OCI-LY7 (cell line): ENCODE results near the gene XRN2. TPM values are rescaled to one million over a fixed set of nuclear protein-coding genes. Genes with fewer than 3 reads are reported as not detected.
"Not testable (repeated sequence)": the region's sequence is repeated elsewhere in the genome, so short reads cannot be mapped to it uniquely, and the experiment has no call there.

Experiments used
- BruUV-seq: library from RNA; stranded (reverse); fragments of 400-500 nt; replicated peaks from 2 replicates; lab custom pipeline; 2021; lab: Mats Ljungman, UMichigan
- CTCF ChIA-PET: fragments of 300-600 bp; sonication (Branson Sonifier 250); formaldehyde crosslinking; loops from one replicate; lab custom pipeline; 2022; ENCODE audit warnings: antibody characterized with exemption; ENCODE audit not compliant: unreplicated experiment; lab: Charles Lee
- POLR2A ChIA-PET: fragments of 300-600 bp; sonication (Branson Sonifier 250); formaldehyde crosslinking; loops from one replicate; lab custom pipeline; 2022; ENCODE audit warnings: antibody characterized with exemption; lab: Charles Lee
- DNase-seq: peaks from one replicate; pipeline ENCODE4 v3.0.0-alpha.2; 2015; ENCODE audit warnings: low spot score
- H2AFZ ChIP-seq: fragments of 200-600 bp; sonication (generic), shearing (Covaris generic); 2 replicates; pipeline ENCODE4 v1.6.1; 2014; ENCODE audit warnings: mild to moderate bottlenecking, antibody characterized with exemption, low read length, moderate library complexity
- H3K27ac ChIP-seq: fragments of 200-600 bp; sonication (generic); 2 replicates; pipeline ENCODE4 v1.5.1; 2014; ENCODE audit warnings: mixed run types, low read depth, mild to moderate bottlenecking, moderate library complexity, low read length, inconsistent platforms; ENCODE audit not compliant: poor library complexity, severe bottlenecking
- H3K36me3 ChIP-seq: fragments of 200-600 bp; sonication (generic); 2 replicates; pipeline ENCODE4 v1.6.1; 2014; ENCODE audit warnings: mild to moderate bottlenecking, antibody characterized with exemption, low read length, moderate library complexity, mixed read lengths; ENCODE audit not compliant: insufficient read depth
- H3K4me1 ChIP-seq: fragments of 200-600 bp; sonication (generic); 2 replicates; pipeline ENCODE4 v1.5.1; 2014; ENCODE audit warnings: mild to moderate bottlenecking, low read length; ENCODE audit not compliant: insufficient read depth, poor library complexity, severe bottlenecking
- H3K4me2 ChIP-seq: fragments of 200-600 bp; sonication (generic); 2 replicates; pipeline ENCODE4 v1.6.1; 2014; ENCODE audit warnings: mild to moderate bottlenecking, low read length
- H3K4me3 ChIP-seq: fragments of 200-600 bp; sonication (generic); 2 replicates; pipeline ENCODE4 v1.5.1; 2014; ENCODE audit warnings: mild to moderate bottlenecking, low read depth, low read length; ENCODE audit not compliant: poor library complexity, severe bottlenecking
- H3K79me2 ChIP-seq: fragments of 200-600 bp; sonication (generic); 2 replicates; pipeline ENCODE4 v1.6.1; 2016; ENCODE audit warnings: low read depth, mild to moderate bottlenecking, low read length, moderate library complexity, mixed read lengths; ENCODE audit not compliant: insufficient read depth
- H3K9me2 ChIP-seq: fragments of 200-600 bp; sonication (generic); 2 replicates; pipeline ENCODE4 v1.6.1; 2016; ENCODE audit warnings: mild to moderate bottlenecking, low read length, mixed read lengths; ENCODE audit not compliant: insufficient read depth
- H3K9me3 ChIP-seq: fragments of 200-600 bp; sonication (generic); 2 replicates; pipeline ENCODE4 v1.6.1; 2014; ENCODE audit warnings: mild to moderate bottlenecking, mixed run types, low read length, mixed read lengths
- H4K20me1 ChIP-seq: fragments of 200-600 bp; sonication (generic); 2 replicates; pipeline ENCODE4 v1.6.1; 2014; ENCODE audit warnings: mild to moderate bottlenecking, antibody characterized with exemption, low read length, moderate library complexity, mixed read lengths; ENCODE audit not compliant: insufficient read depth
- CTCF ChIP-seq: fragments of 200-600 bp; sonication (generic); conservative IDR thresholded peaks from 2 replicates; pipeline ENCODE4 v1.5.1; 2014; ENCODE audit warnings: mild to moderate bottlenecking, antibody characterized with exemption, low read length, moderate library complexity, mixed read lengths
- EZH2phosphoT487 ChIP-seq: fragments of 200-600 bp; sonication (generic); IDR thresholded peaks from 2 replicates; pipeline ENCODE4 v1.6.1; 2018; ENCODE audit warnings: low read depth, borderline replicate concordance, mild to moderate bottlenecking, mixed run types, antibody characterized with exemption, low read length, moderate library complexity, mixed read lengths
- intact Hi-C: fragments of 100-400 bp; cut with micrococcal nuclease; formaldehyde crosslinking; loops from one replicate; pipeline ENCODE4 v1.10.0; 2022; ENCODE audit not compliant: unreplicated experiment
- total RNA-seq, 2 experiments: library from RNA; depleted of rRNA in 1 of 2; stranded (reverse); fragments of >200 nt in 1 of 2; shearing (Covaris generic) in 1 of 2; gene quantifications; 2 replicates each; pipeline ENCODE4 v1.2.3, GENCODE V29; 2014 to 2022

Gene XRN2
- total RNA-seq, 2 experiments from 2014 or later, result 47.9 to 50.3 TPM

GRCh38 chr20:21361266-21361665 lies 58.1 kb downstream of the XRN2 start:
- POLR2A ChIA-PET, result interaction anchor here (0.7 kb wide), 1 partner anchor 131 kb away, joined by 3 read pairs; no protein-coding TSS in a partner anchor

GRCh38 chr20:21364413-21364812 lies 61.3 kb downstream of the XRN2 start:
- H3K27ac ChIP-seq, result no peak overlapping the region
- ChIA-PET POLR2A (interaction anchor here (0.6 to 1.0 kb wide), 4 partner anchors 21 to 696 kb away, joined by 3 to 5 read pairs (median 4); no protein-coding TSS in a partner anchor), CTCF (no interaction called here)
- no peaks in the 10 kb centered on the region for H3K9me2 ChIP-seq
- H3K9me3 ChIP-seq, result no peaks in the 10 kb centered on the region
- H3K4me3 ChIP-seq, result no peak overlapping the region
- H2AFZ ChIP-seq, result no peak overlapping the region
- no peak for TF ChIP-seq EZH2phosphoT487
- BruUV-seq, result no TSS peak
- no peak overlapping the region for H3K4me2 ChIP-seq
- intact Hi-C loops, result no loop called here
- DNase-seq, result no peak
- no peaks in the 10 kb centered on the region; the same call in 1 of the 2 replicates for H4K20me1 ChIP-seq
- H3K36me3 ChIP-seq, result peaks cover 90% of the 10 kb centered on the region
- no peaks in the 10 kb centered on the region for H3K79me2 ChIP-seq
- no peaks in the 10 kb centered on the region for H3K4me1 ChIP-seq

More at GRCh38 chr20:21361266-21361665, 58.1 kb downstream of the XRN2 start:
- Histone ChIP-seq H3K9me2 (no peaks in the 10 kb centered on the region), H3K4me2 (no peak overlapping the region), H3K4me1 (no peaks in the 10 kb centered on the region), H3K27ac (no peak overlapping the region), H2AFZ (no peak overlapping the region), H3K9me3 (no peaks in the 10 kb centered on the region), H3K4me3 (no peak overlapping the region), H3K36me3 (peaks cover 91% of the 10 kb centered on the region), H3K79me2 (no peaks in the 10 kb centered on the region), H4K20me1 (no peaks in the 10 kb centered on the region)
- intact Hi-C loops, result no loop called here
- no peak for DNase-seq
- no peak for TF ChIP-seq EZH2phosphoT487
- TF ChIP-seq CTCF, result no peak
- no TSS peak for BruUV-seq
- CTCF ChIA-PET, result no interaction called here

- no peaks in the 10 kb centered on the region for H3K79me2 ChIP-seq
- DNase-seq, result no peak
- no peak overlapping the region for H3K4me2 ChIP-seq
- intact Hi-C loops, result no loop called here
- CTCF ChIA-PET, result no interaction called here
- POLR2A ChIA-PET, result interaction anchor here (1.5 kb wide), 1 partner anchor 64 kb away, joined by 4 read pairs; no protein-coding TSS in a partner anchor
- no peaks in the 10 kb centered on the region for H3K9me3 ChIP-seq
- H3K9me2 ChIP-seq, result no peaks in the 10 kb centered on the region
- H4K20me1 ChIP-seq, result no peaks in the 10 kb centered on the region; the same call in 1 of the 2 replicates
- H3K4me1 ChIP-seq, result no peaks in the 10 kb centered on the region
- H3K4me3 ChIP-seq, result no peak overlapping the region
- H3K36me3 ChIP-seq, result peaks cover 88% of the 10 kb centered on the region
- TF ChIP-seq CTCF, result no peak
- no peak for TF ChIP-seq EZH2phosphoT487
- no peak overlapping the region for H3K27ac ChIP-seq
- no peak overlapping the region for H2AFZ ChIP-seq
- no TSS peak for BruUV-seq
These were observed 62.6 kb downstream of the XRN2 start for GRCh38 chr20:21365771-21366170.

- POLR2A ChIA-PET, result interaction anchor here (1.5 kb wide), 1 partner anchor 64 kb away, joined by 4 read pairs; no protein-coding TSS in a partner anchor
- H4K20me1 ChIP-seq, H3K4me3 ChIP-seq, H2AFZ ChIP-seq, BruUV-seq, H3K4me2 ChIP-seq, H3K9me3 ChIP-seq, intact Hi-C loops, H3K79me2 ChIP-seq, H3K27ac ChIP-seq, H3K9me2 ChIP-seq, DNase-seq, CTCF ChIA-PET, H3K4me1 ChIP-seq: not testable (repeated sequence)
- H3K36me3 ChIP-seq, result peaks cover 88% of the 10 kb centered on the region
These were observed 63.1 kb downstream of the XRN2 start for GRCh38 chr20:21366273-21366672.
